ENCODE results near the gene HOXD10.

The HOXD10 gene

DNA sequence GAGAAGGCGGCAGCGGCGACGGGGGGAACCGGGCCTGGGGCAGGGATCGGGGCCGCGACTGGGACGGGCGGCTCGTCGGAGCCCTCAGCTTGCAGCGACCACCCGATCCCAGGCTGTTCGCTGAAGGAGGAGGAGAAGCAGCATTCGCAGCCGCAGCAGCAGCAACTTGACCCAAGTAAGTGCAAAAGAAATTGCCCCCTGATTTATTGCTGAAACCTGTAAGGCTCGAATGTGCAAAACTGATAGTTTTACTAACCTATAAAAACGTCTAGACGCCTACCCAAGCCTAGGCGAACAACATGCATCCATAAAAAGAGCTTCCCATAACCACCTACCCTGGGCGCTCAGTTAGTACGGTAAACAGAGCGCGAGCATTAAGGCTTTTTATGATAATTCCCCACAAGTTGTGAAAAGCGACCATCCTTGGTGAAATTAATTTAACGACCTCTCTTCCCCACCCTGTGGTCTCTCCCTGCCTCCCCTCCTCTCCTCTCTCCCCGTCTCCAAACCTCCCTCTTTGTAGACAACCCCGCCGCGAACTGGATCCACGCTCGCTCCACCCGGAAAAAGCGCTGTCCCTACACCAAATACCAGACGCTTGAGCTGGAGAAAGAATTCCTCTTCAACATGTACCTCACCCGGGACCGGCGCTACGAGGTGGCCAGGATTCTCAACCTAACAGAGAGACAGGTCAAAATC, 7.0 kb downstream of the HOXD10 start:
- TF ChIP-seq ZNF274 (IDR thresholded peaks at IDR 0.05; ENCODE audit: low read depth, low read length): no peak
- no peak overlapping the region for H3K4me3 ChIP-seq (ENCODE audit: low read length)

DNA sequence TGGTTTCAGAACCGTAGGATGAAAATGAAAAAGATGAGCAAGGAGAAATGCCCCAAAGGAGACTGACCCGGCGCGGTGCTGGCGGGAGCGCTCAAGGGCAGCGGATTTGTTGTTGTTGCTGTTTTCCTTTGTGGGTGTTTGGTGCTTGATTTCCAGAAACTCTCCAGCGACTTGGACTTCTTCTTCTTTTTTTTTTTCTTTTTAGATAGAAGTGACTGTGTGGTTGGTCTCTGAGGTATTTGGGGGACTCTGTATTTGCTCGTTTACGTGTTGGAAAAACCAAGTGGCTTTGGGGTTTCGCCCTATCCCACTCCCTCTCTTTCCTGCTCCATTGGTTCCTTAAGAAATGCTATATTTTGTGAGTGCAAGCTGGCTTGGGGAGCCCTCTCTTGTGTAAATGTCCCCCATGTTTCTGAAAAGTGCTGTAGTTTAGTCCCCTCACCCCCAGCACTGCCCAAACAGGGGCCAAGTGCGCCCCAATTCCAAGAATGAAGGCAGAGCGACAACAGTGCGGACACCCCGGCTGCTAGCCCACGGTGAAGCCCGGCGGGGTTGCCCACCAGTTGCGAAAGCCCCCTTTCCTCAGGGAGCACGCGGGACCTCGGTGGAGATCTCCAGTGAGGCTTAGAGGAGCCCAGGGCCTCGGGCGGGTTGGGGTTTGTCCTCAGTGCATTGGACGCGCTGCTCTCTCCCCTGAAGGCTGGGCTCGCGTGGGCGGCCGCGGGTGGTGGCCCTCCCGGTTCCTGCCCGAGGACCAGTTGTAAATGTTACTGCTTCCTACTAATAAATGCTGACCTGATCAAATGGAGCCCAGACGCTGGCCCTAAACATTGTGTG, 7.8 kb downstream of the HOXD10 start:
- H3K4me3 ChIP-seq (ENCODE audit: low read length): no peak overlapping the region
- no peak for TF ChIP-seq ZNF274 (IDR thresholded peaks at IDR 0.05; ENCODE audit: low read depth, low read length)

DNA sequence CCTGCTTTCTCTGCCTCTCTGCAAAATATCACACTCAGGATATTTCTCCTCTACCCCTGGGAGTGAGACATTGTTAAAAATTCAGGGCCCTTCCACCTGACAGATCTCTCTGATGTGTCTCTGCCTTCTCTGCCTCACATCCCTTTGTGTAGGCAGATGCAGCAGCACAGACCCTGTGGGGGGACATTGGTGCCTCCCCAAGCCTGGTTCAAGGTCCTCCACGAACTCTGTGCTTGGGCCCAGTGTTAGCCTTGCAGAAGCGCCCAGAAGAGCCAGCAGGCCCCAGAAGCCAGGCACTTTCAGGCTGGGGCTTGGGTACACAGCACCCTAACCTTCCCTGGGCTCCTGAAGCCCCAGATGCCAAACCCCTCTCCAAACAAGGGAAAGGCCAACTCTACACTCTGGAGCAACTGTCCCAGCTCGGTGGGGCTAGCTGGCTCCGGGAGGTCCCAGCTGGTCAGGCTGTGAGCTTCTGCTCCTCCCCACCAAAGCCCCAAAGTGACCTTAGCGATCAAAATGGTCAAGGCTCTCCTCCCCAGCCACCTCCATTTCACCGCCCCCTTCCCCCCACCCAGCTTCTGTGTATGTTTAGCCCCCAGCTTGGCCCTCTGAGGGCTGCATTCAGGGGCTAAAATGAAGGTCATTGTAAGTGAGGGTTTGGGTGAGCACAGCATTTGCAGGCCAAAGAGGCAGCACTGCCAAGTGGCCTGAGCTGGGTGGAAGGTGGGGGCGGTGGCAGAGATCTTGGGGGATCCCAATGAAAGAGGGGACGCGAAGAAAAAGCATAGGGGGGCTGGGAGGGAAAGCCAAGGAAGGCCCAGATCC, 8.6 kb downstream of the HOXD10 start:
- H3K4me3 ChIP-seq (ENCODE audit: low read length): no peak overlapping the region
- TF ChIP-seq ZNF274 (IDR thresholded peaks at IDR 0.05; ENCODE audit: low read depth, low read length): no peak

GRCh38 chr2:176125772-176126054, 9.1 kb downstream of the HOXD10 start:
- no peak overlapping the region for H3K4me3 ChIP-seq (ENCODE audit: low read length)
- TF ChIP-seq ZNF274 (IDR thresholded peaks at IDR 0.05; ENCODE audit: low read depth, low read length): no peak

DNA sequence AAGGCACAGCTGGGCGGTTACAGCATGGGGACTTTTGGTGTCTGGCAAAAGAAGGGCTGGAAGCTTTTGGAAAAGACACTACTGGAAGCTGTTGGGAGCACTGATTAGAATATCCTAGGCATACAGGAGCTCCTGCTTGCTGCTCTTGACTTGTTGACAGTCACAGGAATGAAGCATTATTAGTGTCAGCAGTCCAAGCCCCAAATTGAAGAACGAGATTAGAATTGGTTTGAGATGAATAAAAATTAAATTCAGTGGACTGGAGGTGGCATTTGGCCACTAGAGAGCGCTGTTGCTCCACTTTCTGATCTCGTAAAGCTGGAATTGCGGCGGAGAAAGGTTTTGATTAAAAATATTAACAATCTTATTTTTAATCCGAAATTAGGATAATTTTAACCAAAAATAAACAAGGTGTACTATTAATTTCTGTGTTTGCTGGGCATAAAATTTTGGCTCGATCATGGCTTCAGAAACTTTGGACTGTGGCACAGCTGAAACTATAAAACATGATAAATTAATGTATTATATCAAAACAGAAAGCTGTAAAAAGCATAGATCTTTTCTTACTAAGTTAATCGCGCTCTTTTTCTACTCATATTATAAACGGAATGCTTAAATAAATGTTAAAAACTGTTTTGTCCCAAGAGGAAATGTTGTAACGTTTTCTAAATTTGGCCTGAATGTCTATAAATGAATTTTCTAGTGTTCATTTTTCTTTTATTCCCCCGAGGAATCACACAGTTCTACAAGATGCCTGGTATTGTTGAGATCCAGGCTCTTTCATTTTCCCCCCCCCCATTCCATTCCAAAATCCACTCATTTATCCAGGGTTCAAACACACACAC, 10.6 kb downstream of the HOXD10 start:
- no peak overlapping the region for H3K4me3 ChIP-seq (ENCODE audit: low read length)

GRCh38 chr2:176127774-176128072, 11.1 kb downstream of the HOXD10 start:
- no peak overlapping the region for H3K4me3 ChIP-seq (ENCODE audit: low read length)
- no peak for TF ChIP-seq ZNF274 (IDR thresholded peaks at IDR 0.05; ENCODE audit: low read depth, low read length)

More for the DNA sequence above, 10.6 kb downstream of the HOXD10 start:
- no peak for TF ChIP-seq ZNF274 (IDR thresholded peaks at IDR 0.05; ENCODE audit: low read depth, low read length)

DNA sequence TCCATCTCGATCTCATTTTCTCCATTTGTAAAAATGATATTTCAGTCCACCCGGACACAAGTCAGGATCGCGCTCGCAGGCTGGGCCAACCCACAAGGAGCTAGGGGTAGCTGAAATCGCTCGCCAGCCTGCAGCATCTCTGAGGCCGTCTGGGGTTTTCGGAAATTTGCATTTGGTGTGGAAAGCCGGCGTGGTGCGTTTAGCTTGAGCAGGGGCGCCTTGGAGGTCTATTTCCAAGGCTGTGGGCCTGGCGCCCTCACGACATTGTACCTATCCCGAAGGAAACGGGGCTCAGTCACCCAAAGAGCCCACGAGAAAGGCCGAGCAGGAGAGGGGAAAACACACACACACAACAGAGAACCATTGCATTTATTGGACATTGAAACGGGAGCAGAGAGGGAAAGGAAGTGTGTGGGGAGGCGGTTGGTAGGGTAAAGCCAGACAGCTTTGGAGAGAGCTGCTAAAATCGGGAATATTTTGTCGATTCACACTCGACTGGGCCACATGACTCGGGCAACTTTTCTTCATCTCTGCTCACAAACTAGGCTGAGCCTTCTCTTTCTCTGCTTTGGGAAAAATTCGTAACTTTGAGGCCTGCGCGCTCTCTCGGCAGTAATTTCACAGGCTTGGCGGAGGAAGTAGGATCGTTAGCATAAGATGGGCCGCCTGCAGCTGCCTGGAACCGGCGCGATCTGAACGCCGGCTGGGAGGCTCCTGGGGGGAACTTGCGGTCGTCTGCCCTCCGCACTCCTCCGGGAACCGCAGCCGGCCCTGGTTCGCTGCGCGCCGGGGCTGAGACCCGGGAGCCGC, 11.8 kb downstream of the HOXD10 start:
- TF ChIP-seq ZNF274 (IDR thresholded peaks at IDR 0.05; ENCODE audit: low read depth, low read length): no peak
- H3K4me3 ChIP-seq (ENCODE audit: low read length): no peak overlapping the region

DNA sequence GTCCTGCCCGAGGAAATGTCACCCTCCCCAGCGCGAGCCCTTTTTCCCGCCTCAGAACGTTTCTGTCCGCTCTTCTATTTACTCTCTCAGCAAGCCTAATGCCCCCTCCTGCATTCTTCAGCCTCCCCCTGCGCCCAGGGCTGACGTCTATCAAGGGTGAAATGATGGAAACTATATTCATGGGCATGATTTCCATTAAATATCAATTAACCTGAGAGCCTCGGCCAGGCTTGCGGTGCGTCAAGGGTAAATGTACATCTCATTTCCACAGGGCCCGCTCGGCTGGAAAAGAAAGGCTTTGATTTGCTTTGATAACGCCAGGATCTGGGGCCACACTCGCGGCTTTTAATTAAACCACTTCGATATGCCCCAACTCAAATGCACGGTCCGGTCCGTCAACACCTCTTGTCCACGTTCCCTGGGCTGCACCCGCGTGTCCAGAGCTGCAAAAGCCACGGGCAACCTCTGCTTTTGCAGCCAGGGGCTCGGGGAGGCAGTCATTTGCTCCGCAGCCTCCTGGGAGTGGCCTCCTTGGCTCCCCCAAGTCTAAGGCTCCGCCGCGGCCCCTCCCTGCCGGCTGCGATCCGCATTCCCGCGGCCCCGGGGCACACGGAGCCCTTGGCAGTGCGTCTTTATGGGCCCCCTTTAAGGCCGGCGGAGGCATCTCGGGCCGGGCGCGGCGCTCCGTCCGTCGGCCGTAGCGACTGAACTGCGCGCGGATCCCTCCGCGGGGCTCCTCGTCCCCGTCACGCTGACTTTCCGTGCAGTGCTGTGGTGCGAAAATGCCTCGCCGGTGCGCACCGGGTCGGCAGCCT, 12.6 kb downstream of the HOXD10 start, which contains the start of gene HOXD8:
Gene HOXD8 (plus strand): TSS at position 724 of the 815 bp plus-strand sequence. CDS start 662 bp downstream, outside the sequence.
- no peak for TF ChIP-seq ZNF274 (IDR thresholded peaks at IDR 0.05; ENCODE audit: low read depth, low read length)
- peak within 1 kb of the TSS; percentile 16; the same call in 1 of the 2 replicates for H3K4me3 ChIP-seq (ENCODE audit: low read length)

- no peak for TF ChIP-seq ZNF274 (IDR thresholded peaks at IDR 0.05; ENCODE audit: low read depth, low read length)
Measured at GRCh38 chr2:176129813-176130146, 13.2 kb downstream of the HOXD10 start.

DNA sequence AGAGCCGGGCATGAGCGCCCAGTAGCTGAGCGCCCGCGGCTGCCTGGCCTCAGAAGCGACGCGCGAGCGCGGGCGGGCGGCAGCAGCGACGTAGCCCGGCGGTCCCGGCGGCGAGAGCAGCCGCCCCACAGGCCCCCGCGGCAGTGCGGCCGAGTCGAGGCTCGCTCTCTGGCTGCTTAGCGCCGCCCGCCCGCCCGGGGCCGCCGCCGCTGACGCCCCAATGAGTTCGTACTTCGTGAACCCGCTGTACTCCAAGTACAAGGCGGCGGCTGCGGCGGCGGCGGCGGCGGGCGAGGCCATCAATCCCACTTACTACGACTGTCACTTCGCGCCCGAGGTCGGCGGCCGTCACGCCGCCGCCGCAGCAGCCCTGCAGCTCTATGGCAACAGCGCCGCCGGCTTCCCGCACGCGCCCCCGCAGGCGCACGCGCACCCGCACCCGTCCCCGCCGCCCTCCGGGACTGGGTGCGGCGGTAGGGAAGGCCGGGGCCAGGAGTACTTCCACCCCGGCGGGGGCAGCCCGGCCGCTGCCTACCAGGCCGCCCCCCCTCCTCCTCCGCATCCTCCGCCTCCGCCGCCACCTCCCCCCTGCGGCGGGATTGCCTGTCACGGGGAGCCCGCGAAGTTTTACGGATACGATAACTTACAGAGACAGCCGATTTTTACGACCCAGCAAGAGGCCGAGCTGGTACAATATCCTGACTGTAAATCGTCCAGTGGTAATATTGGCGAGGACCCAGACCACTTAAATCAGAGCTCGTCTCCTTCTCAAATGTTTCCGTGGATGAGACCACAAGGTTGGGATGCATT, 13.8 kb downstream of the HOXD10 start:
- peak overlapping the region; percentile 16; the same call in 1 of the 2 replicates for H3K4me3 ChIP-seq (ENCODE audit: low read length)
- TF ChIP-seq ZNF274 (IDR thresholded peaks at IDR 0.05; ENCODE audit: low read depth, low read length): no peak

More at GRCh38 chr2:176129813-176130146, 13.2 kb downstream of the HOXD10 start:
- H3K4me3 ChIP-seq (ENCODE audit: low read length): peak overlapping the region; percentile 16; the same call in 1 of the 2 replicates

Data from GM08714 (cell line).